GM23338 (cell line): ENCODE results near the gene KLHL7.

ENCODE experiments used
- CTCF ChIP-seq, 2 experiments: fragments of 200-600 bp in 1 of 2; sonication (generic) in 1 of 2; conservative IDR thresholded peaks; 2 replicates each; pipeline versions ENCODE4 v1.5.1 to v1.6.1; 2016 to 2017; ENCODE audit warnings: antibody characterized with exemption in 2 of 2, low read depth in 2 of 2, mild to moderate bottlenecking in 2 of 2, moderate library complexity in 1 of 2
- JUNB ChIP-seq: IDR thresholded peaks from one replicate; pipeline ENCODE4 v1.6.1; 2016; ENCODE audit warnings: antibody characterized with exemption; ENCODE audit not compliant: unreplicated experiment
- NANOG ChIP-seq: IDR thresholded peaks from 2 replicates; pipeline ENCODE4 v1.6.1; 2016; ENCODE audit warnings: antibody characterized with exemption, borderline replicate concordance

- TF ChIP-seq CTCF (conservative IDR thresholded peaks at IDR 0.05; ENCODE audit: low read depth in 2 of 2) (no peak), JUNB (no peak), NANOG (no peak)
Observed at GRCh38 chr7:23211589-23211988, 106.0 kb downstream of the KLHL7 start.
